Hematopoietic multipotent progenitor cell treated with erythropoietin and hydrocortisone succinate and interleukin-3 and kit ligand, for 17 days (in vitro differentiated cells): ENCODE results near the gene IL18R1.

Experiments used
- DNase-seq: peaks from one replicate; pipeline ENCODE4 v3.0.0-alpha.2; 2015; ENCODE audit warnings: low spot score

IL18R1 gene

GRCh38 chr2:102345329-102345920 lies 10.2 kb upstream of the IL18R1 start:
- DNase-seq: no peak

DNA sequence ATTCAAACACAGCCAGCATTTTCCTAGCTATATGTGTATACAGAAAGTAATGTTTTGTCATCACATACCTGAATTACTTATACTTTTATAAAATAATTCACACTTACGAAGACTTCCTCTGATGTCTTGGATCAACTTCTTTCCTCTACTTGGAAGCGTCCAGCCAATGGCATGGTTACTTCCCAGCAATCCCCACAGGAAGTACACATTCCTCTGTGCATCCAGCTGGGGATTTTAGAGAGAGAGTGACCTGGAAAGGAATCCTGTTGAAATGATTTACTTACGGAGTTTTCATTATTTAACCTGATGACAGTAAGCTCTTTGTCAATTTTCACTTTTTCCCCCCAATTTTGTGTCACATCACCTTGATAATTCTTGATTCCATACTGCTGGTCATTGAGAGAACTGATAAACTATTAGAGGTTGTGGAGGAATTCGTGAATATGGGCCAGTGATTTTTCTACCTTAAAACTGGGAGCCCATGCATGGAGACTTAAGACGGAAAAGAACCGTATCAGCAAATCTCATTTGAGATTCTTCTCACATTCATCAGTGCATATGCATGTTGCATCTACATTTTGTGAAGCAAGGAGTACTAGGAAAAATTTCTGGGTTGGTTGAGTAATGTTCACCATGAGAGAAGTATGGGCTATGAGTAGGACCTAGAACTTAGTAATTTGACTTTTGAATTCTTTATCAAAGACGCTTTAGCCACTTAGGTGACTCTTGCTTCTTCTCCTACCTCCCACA lies 9.0 kb upstream of the IL18R1 start:
- no peak for DNase-seq

- DNase-seq: no peak
Measured at GRCh38 chr2:102350137-102350793, 5.3 kb upstream of the IL18R1 start.

GRCh38 chr2:102356381-102356712 lies 751 bp downstream of the IL18R1 start:
- no peak for DNase-seq

GRCh38 chr2:102356741-102357140 lies 1.1 kb downstream of the IL18R1 start:
- DNase-seq: no peak

DNA sequence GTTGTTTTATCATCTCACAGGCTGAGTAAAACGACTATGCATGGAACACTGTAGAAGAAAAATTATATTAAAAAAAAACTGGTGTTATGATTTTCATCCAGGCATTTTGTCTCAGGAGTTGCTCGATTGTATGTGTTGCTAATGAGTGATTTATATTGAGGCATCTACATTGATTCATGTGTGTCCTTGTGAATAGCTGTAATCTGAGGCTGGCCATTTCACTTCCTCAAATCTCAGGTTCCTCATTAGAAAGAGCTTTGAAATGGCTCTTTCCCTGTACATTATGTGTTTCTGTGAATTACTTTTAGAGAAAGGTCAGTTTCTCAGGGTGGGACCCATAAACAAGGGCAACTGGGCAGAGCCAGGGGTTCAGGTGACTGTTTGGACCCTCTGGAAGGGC lies 2.3 kb downstream of the IL18R1 start:
- DNase-seq: no peak

GRCh38 chr2:102358496-102358895 lies 2.9 kb downstream of the IL18R1 start:
- no peak for DNase-seq

- DNase-seq: no peak
Measured at GRCh38 chr2:102359527-102359926, 3.9 kb downstream of the IL18R1 start.

GRCh38 chr2:102361632-102362241 lies 6.1 kb downstream of the IL18R1 start:
- no peak for DNase-seq

DNA sequence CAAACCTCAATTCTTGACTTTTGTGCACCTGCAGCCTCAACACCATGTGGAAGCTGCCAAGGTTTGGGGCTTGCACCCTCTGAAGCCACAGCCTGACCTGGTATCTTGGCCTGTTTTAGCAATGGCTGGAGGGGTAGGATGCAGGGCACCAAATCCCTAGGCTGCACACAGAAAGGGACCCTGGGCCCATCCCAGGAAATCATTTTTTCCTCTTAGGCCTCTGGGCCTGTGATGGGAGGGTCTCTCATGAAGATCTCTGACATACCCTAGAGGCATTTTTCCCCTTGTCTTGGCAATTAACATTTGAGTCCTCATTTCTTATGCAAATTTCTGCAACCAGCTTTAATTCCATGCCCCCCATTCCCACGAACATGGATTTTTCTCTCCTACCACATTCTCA lies 10.2 kb downstream of the IL18R1 start:
- no peak for DNase-seq

DNA sequence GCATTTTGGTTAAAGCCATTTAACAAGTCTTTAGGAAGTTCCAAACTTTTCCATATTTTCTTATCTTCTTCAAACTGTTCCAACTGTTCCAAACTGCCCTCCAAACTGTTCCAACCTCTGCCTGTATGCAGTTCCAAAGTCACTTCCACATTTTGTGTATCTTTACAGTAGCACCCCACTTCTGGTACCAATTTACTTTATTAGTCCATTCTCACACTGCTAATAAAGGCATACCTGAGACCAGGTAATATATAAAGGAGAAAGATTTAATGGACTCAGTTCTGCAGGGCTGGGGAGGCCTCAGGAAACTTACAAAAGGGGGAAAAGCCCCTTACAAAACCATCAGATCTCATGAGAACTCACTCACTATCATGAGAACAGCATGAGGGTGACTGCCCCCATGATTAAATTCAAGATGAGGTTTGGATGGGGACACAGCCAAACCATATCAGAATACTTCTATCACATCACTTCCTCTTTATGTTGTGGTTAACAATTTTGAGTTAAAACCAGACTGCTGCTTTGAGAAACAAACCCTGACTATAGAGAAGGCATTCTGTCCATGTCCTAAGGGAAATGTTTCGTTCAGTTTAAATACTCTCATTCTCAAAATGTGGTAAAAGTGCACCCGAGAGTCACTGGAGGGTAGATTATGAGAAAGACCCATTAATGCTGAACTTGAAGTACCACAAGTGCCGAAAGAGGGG lies 11.0 kb downstream of the IL18R1 start:
- no peak for DNase-seq

DNA sequence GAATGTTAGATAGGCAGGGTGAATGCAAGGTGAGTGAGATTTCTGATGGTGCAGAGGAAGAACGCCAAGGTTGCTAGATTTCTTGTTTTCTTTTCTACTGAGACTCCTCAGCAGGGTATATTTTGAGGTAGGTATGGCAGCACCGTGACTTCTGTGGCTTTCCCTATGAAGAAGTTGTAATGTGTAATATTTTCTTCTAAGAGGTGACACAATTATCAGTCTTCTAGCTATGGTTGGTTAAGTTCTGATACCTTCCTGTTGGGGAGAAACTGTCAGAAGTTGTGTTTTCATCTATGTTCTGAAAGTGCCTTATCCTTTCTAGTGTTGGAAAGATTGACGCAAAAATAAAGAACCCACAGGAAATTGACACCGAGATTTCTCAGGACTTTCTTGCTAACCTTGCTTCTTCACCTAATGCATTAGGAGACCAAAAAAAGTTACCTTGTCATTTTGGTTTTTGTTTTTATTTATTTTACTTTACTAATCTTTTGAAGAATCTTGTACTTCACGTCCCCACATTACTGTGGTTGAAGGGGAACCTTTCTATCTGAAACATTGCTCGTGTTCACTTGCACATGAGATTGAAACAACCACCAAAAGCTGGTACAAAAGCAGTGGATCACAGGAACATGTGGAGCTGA lies 11.9 kb downstream of the IL18R1 start:
- DNase-seq: no peak

- DNase-seq: no peak
Measured at GRCh38 chr2:102368461-102369109, 13.0 kb downstream of the IL18R1 start.

DNA sequence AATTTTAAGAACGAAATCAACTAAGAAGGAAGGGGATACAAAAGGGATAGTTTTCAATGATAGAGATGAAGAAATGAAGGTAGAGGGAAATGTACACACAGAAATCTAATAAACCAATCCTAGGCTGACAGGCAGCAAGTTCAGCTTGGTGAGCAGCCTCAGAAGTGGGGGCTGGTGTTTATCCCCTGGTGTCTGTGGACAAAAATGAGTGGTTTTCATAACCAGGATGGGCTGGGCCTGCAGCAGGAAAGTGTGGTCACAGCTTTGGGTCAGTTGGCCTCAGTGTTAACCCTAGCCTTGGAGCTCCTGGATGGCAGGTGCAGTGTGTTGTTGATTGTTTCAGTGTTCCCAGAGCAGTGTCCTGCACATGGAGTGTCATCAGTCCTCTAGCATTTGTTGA lies 14.3 kb downstream of the IL18R1 start:
- no peak for DNase-seq

- DNase-seq: no peak
Measured at GRCh38 chr2:102376052-102376591, 20.5 kb downstream of the IL18R1 start.

DNA sequence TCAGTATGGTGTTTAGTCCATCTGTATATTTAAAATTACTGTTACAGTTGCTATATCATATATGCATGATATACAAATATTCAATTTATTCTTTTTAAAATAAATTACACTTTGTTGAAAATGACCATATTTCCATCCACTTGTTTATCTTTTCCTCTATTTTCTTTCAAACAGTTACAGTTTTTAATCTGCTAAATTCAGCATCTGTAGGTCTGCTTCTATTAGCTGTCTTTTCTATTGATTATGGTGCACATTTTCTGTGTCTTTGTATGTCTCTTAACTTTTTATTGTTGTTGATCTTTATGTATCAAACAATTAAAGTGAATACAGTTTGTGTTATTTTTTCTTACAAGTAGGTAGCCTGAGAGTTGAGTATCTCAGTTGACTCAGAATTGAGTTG lies 28.1 kb downstream of the IL18R1 start:
- no peak for DNase-seq

- no peak for DNase-seq
Measured at GRCh38 chr2:102385522-102385921, 29.9 kb downstream of the IL18R1 start.

DNA sequence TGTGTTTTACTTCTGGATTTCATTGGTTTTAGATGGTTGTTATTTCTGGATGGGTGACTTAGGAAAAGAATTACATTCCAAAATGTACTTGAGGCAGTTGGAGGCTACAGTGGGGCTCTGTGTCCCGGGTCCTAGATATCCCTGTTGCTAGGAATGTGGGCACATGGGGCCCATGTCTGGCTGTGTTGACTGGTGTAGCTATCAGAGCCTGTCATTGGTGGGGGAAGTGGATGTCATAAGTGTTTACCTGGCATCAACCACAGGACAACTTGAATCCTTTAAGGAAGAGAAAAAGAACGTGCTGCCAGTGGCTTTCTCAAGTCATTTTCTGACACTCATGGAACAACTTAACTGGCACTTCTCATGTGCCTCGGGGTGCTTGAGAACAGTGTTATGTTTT lies 30.4 kb downstream of the IL18R1 start:
- DNase-seq: no peak

GRCh38 chr2:102386867-102387541 lies 31.4 kb downstream of the IL18R1 start:
- no peak for DNase-seq

DNA sequence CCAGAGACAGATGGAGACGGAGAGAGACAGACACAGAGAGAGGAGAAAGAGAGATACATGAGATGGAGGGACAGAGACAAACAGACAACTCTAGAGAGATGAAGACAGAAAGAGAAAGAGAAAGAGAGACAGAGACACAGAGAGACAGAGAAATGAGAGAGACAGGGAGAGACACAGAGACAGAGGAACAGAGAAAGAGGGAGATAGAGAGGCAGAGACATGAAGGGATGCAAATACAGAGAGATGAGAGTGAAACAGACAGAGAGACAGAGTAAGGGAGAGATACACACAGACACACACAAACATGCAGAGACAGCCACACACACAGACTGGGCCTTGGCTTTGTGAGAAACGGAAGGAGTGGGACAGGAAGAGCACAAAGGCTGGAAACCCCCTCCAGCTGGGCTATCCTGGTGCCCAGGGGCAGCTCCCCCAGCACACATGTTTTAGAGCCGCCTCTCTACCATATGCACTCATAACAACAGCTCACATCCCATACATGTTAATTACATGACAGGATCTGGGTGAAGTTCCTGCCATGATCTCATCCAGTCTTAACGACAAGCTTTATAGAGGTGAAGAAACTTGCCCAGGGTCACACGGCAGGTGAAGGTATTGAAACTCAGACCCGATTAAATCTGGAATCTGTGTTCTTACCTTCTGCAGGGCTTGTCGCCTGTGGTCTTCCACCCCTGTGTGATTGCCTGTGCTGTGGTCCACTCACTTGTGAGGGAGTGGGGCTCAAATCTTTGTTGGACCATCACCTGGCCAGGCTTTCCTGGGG lies 32.4 kb downstream of the IL18R1 start:
- DNase-seq: no peak
